C4-2B (cell line): ENCODE results near the gene MPC1L.
A peak's percentile ranks its signal among the peaks of the same experiment; 100 is the strongest.
"Not testable (repeated sequence)": the region's sequence is repeated elsewhere in the genome, so short reads cannot be mapped to it uniquely, and the experiment has no call there.

Experiments
- H3K27ac ChIP-seq: fragments of 450-650 bp; 2 replicates; pipeline ENCODE4 v1.5.1; 2017
- CTCF ChIP-seq: fragments of 450-650 bp; conservative IDR thresholded peaks from 2 replicates; pipeline ENCODE4 v1.5.1; 2017; ENCODE audit warnings: mild to moderate bottlenecking
- ZFX ChIP-seq: fragments of 450-650 bp; IDR thresholded peaks from 2 replicates; pipeline ENCODE4 v1.6.1; 2017

MPC1L gene

GRCh38 chrX:40623139-40623536, at the start of gene MPC1L:
MPC1L (plus strand) TSS chrX:40623428; CDS start chrX:40623566, 138 bp downstream.
- no peak within 1 kb of the TSS for H3K27ac ChIP-seq
- no peak for TF ChIP-seq ZFX
- TF ChIP-seq CTCF, result no peak

- H3K27ac ChIP-seq, result no peak overlapping the region
- peak; percentile 80 for TF ChIP-seq CTCF
- TF ChIP-seq ZFX, result no peak
Measured at GRCh38 chrX:40573763-40574162, 49.5 kb upstream of the MPC1L start.

GRCh38 chrX:40575411-40575810, 47.8 kb upstream of the MPC1L start:
- not testable (repeated sequence) for H3K27ac ChIP-seq

- no peak overlapping the region for H3K27ac ChIP-seq
- TF ChIP-seq ZFX (no peak), CTCF (no peak)
Measured at GRCh38 chrX:40576291-40576690, 46.9 kb upstream of the MPC1L start.

GRCh38 chrX:40578039-40578695, 45.1 kb upstream of the MPC1L start:
- H3K27ac ChIP-seq, result no peak overlapping the region
- TF ChIP-seq CTCF, result no peak
- TF ChIP-seq ZFX, result no peak

- TF ChIP-seq CTCF, result no peak
- no peak for TF ChIP-seq ZFX
- no peak overlapping the region for H3K27ac ChIP-seq
Measured at GRCh38 chrX:40579141-40579540, 44.1 kb upstream of the MPC1L start.

GRCh38 chrX:40579900-40580536, 43.2 kb upstream of the MPC1L start:
- TF ChIP-seq CTCF, result no peak
- TF ChIP-seq ZFX, result no peak
- H3K27ac ChIP-seq, result peak overlapping the region; percentile 75
